GM23338 (cell line): Measurements from ENCODE around the gene FAM124B. TPM values are rescaled to one million over a fixed set of nuclear protein-coding genes. Genes with fewer than 3 reads are reported as not detected.

Experiments used
- ATAC-seq: fragments of 200-7000 bp; cut with Tn5 transposase; 3 replicates; pipeline ENCODE4 v1.9.1; 2020
- DNase-seq: peaks from one replicate; pipeline ENCODE4 v3.0.0-alpha.2; 2015; ENCODE audit warnings: low spot score
- H2AFZ ChIP-seq: fragments of 200-600 bp; sonication (generic); 2 replicates; pipeline ENCODE4 v1.8.0; 2016; ENCODE audit warnings: antibody characterized with exemption, mild to moderate bottlenecking, moderate library complexity
- H3F3A ChIP-seq: fragments of 200-600 bp; sonication (generic); replicated peaks from 2 replicates; pipeline ENCODE4 v1.8.0; 2017; ENCODE audit warnings: antibody characterized with exemption, mixed run types, low read depth
- H3K27ac ChIP-seq: fragments of 200-600 bp; sonication (generic); 2 replicates; pipeline ENCODE4 v1.6.1; 2016; ENCODE audit warnings: low read depth
- H3K27me3 ChIP-seq: fragments of 200-600 bp; sonication (generic); 2 replicates; pipeline ENCODE4 v1.8.0; 2016; ENCODE audit warnings: mild to moderate bottlenecking, mixed run types, moderate library complexity; ENCODE audit not compliant: insufficient read depth
- H3K36me3 ChIP-seq: fragments of 200-600 bp; sonication (generic); 2 replicates; pipeline ENCODE4 v1.8.0; 2016; ENCODE audit warnings: mild to moderate bottlenecking; ENCODE audit not compliant: insufficient read depth
- H3K4me1 ChIP-seq: fragments of 200-600 bp; sonication (generic); 2 replicates; pipeline ENCODE4 v1.8.0; 2016; ENCODE audit warnings: mild to moderate bottlenecking, moderate library complexity; ENCODE audit not compliant: insufficient read depth
- H3K4me2 ChIP-seq: fragments of 200-600 bp; sonication (generic); 2 replicates; pipeline ENCODE4 v1.7.1; 2017; ENCODE audit warnings: mixed run types
- H3K4me3 ChIP-seq: fragments of 200-600 bp; sonication (generic); 2 replicates; pipeline ENCODE4 v1.6.1; 2016; ENCODE audit warnings: mixed run types
- H3K79me2 ChIP-seq: fragments of 200-600 bp; sonication (generic); replicated peaks from 2 replicates; pipeline ENCODE4 v1.8.0; 2017; ENCODE audit warnings: mild to moderate bottlenecking; ENCODE audit not compliant: insufficient read depth
- H3K9me2 ChIP-seq: fragments of 200-600 bp; sonication (generic); 2 replicates; pipeline ENCODE4 v1.8.0; 2017; ENCODE audit not compliant: insufficient read depth
- H4K20me1 ChIP-seq: fragments of 200-600 bp; sonication (generic); replicated peaks from 2 replicates; pipeline ENCODE4 v1.8.0; 2017; ENCODE audit warnings: mild to moderate bottlenecking; ENCODE audit not compliant: insufficient read depth
- H3K27ac Mint-ChIP-seq: 2 replicates; pipeline ENCODE4 v1.8.0; 2020; ENCODE audit warnings: inconsistent platforms, mild to moderate bottlenecking, moderate library complexity, mixed read lengths
- H3K27me3 Mint-ChIP-seq: 3 replicates; pipeline ENCODE4 v1.8.0; 2022; ENCODE audit warnings: low read depth, mild to moderate bottlenecking, moderate library complexity, mixed read lengths, inconsistent platforms; ENCODE audit not compliant: insufficient read depth, poor library complexity
- H3K36me3 Mint-ChIP-seq: 3 replicates; pipeline ENCODE4 v1.8.0; 2021; ENCODE audit warnings: low read depth, mild to moderate bottlenecking, inconsistent platforms, moderate library complexity, mixed read lengths
- H3K4me1 Mint-ChIP-seq: 3 replicates; pipeline ENCODE4 v1.8.0; 2020; ENCODE audit warnings: mild to moderate bottlenecking, inconsistent platforms, mixed read lengths
- H3K4me3 Mint-ChIP-seq: 3 replicates; pipeline ENCODE4 v1.8.0; 2021; ENCODE audit warnings: moderate library complexity, mild to moderate bottlenecking, inconsistent platforms, mixed read lengths
- H3K9me3 Mint-ChIP-seq: 3 replicates; pipeline ENCODE4 v1.8.0; 2020; ENCODE audit warnings: moderate library complexity, mild to moderate bottlenecking, inconsistent platforms, mixed read lengths
- CREB1 ChIP-seq: fragments of 250-450 bp; sonication (Bioruptor Pico); IDR thresholded peaks from 2 replicates; pipeline ENCODE4 v1.5.0; 2020; ENCODE audit warnings: low read depth, mild to moderate bottlenecking, moderate library complexity
- JUNB ChIP-seq: IDR thresholded peaks from one replicate; pipeline ENCODE4 v1.6.1; 2016; ENCODE audit warnings: antibody characterized with exemption; ENCODE audit not compliant: unreplicated experiment
- NANOG ChIP-seq: IDR thresholded peaks from 2 replicates; pipeline ENCODE4 v1.6.1; 2016; ENCODE audit warnings: antibody characterized with exemption, borderline replicate concordance
- POLR2AphosphoS5 ChIP-seq: IDR thresholded peaks from 2 replicates; pipeline ENCODE4 v1.6.1; 2016; ENCODE audit warnings: antibody characterized with exemption, low read depth
- STAT1 ChIP-seq: IDR thresholded peaks from one replicate; pipeline ENCODE4 v1.6.1; 2016; ENCODE audit warnings: antibody characterized with exemption; ENCODE audit not compliant: unreplicated experiment
- ZNF114 ChIP-seq: fragments of 250-450 bp; sonication (Bioruptor Pico); IDR thresholded peaks from 2 replicates; pipeline ENCODE4 v1.5.0; 2020; ENCODE audit warnings: mild to moderate bottlenecking, moderate library complexity
- polyA plus RNA-seq: library from polyadenylated mRNA; unstranded; fragments of >200 nt; fragmentation: Nextera tagmentation; extraction: Ambion mirVana; gene quantifications from 2 replicates; pipeline ENCODE4 v1.2.1, GENCODE V29; 2016
- total RNA-seq: library from RNA; depleted of rRNA; stranded (reverse); fragments of >200 nt; shearing (Covaris generic); gene quantifications from 2 replicates; pipeline ENCODE4 v1.2.3, GENCODE V29; 2014
- TF ChIP-seq, protein P1 (sequence below): fragments of 250-450 bp; sonication (Bioruptor Pico); IDR thresholded peaks from 2 replicates; pipeline ENCODE4 v1.5.0; 2020; ENCODE audit warnings: mild to moderate bottlenecking, moderate library complexity
- TF ChIP-seq, protein P2 (sequence below), 2 experiments: fragments of 200-600 bp in 1 of 2; sonication (generic) in 1 of 2; conservative IDR thresholded peaks; 2 replicates each; pipeline versions ENCODE4 v1.5.1 to v1.6.1; 2016 to 2017; ENCODE audit warnings: antibody characterized with exemption in 2 of 2, low read depth in 2 of 2, mild to moderate bottlenecking in 2 of 2, moderate library complexity in 1 of 2
- TF ChIP-seq, protein P3 (sequence below): IDR thresholded peaks from 2 replicates; pipeline ENCODE4 v1.6.1; 2016; ENCODE audit warnings: antibody characterized with exemption
- TF ChIP-seq, protein P4 (sequence below): IDR thresholded peaks from one replicate; pipeline ENCODE4 v1.6.1; 2018; ENCODE audit warnings: antibody characterized with exemption; ENCODE audit not compliant: unreplicated experiment

The FAM124B gene
- total and polyA plus RNA-seq, 2 experiments from 2014 or later, result 3.0 to 6.9 TPM

DNA sequence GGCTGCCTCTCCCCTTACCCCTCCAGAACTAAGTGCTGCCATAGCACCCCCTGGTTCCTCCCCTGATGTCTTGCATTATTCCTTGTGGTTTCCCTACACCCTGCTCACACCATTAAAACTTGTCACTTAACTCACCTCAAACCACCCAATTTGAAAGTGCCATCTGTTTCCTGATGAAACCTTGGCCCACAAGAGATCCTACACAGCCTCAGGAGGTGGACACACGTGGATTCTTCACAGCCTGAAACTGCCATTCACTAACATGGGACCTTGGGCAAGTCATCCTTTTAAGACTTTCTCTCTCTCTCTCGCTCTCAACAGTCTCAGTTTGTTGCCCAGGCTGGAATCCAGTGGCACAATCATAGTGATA is 27.5 kb upstream of the FAM124B start (continued):
- TF ChIP-seq, protein P1, sequence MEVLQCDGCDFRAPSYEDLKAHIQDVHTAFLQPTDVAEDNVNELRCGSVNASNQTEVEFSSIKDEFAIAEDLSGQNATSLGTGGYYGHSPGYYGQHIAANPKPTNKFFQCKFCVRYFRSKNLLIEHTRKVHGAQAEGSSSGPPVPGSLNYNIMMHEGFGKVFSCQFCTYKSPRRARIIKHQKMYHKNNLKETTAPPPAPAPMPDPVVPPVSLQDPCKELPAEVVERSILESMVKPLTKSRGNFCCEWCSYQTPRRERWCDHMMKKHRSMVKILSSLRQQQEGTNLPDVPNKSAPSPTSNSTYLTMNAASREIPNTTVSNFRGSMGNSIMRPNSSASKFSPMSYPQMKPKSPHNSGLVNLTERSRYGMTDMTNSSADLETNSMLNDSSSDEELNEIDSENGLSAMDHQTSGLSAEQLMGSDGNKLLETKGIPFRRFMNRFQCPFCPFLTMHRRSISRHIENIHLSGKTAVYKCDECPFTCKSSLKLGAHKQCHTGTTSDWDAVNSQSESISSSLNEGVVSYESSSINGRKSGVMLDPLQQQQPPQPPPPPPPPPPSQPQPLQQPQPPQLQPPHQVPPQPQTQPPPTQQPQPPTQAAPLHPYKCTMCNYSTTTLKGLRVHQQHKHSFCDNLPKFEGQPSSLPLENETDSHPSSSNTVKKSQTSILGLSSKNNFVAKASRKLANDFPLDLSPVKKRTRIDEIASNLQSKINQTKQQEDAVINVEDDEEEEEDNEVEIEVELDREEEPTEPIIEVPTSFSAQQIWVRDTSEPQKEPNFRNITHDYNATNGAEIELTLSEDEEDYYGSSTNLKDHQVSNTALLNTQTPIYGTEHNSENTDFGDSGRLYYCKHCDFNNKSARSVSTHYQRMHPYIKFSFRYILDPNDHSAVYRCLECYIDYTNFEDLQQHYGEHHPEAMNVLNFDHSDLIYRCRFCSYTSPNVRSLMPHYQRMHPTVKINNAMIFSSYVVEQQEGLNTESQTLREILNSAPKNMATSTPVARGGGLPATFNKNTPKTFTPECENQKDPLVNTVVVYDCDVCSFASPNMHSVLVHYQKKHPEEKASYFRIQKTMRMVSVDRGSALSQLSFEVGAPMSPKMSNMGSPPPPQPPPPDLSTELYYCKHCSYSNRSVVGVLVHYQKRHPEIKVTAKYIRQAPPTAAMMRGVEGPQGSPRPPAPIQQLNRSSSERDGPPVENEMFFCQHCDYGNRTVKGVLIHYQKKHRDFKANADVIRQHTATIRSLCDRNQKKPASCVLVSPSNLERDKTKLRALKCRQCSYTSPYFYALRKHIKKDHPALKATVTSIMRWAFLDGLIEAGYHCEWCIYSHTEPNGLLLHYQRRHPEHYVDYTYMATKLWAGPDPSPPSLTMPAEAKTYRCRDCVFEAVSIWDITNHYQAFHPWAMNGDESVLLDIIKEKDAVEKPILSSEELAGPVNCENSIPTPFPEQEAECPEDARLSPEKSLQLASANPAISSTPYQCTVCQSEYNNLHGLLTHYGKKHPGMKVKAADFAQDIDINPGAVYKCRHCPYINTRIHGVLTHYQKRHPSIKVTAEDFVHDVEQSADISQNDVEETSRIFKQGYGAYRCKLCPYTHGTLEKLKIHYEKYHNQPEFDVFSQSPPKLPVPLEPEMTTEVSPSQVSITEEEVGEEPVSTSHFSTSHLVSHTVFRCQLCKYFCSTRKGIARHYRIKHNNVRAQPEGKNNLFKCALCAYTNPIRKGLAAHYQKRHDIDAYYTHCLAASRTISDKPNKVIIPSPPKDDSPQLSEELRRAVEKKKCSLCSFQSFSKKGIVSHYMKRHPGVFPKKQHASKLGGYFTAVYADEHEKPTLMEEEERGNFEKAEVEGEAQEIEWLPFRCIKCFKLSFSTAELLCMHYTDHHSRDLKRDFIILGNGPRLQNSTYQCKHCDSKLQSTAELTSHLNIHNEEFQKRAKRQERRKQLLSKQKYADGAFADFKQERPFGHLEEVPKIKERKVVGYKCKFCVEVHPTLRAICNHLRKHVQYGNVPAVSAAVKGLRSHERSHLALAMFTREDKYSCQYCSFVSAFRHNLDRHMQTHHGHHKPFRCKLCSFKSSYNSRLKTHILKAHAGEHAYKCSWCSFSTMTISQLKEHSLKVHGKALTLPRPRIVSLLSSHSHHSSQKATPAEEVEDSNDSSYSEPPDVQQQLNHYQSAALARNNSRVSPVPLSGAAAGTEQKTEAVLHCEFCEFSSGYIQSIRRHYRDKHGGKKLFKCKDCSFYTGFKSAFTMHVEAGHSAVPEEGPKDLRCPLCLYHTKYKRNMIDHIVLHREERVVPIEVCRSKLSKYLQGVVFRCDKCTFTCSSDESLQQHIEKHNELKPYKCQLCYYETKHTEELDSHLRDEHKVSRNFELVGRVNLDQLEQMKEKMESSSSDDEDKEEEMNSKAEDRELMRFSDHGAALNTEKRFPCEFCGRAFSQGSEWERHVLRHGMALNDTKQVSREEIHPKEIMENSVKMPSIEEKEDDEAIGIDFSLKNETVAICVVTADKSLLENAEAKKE (CRISPR knock-in tag), result no peak
- TF ChIP-seq, protein P2, sequence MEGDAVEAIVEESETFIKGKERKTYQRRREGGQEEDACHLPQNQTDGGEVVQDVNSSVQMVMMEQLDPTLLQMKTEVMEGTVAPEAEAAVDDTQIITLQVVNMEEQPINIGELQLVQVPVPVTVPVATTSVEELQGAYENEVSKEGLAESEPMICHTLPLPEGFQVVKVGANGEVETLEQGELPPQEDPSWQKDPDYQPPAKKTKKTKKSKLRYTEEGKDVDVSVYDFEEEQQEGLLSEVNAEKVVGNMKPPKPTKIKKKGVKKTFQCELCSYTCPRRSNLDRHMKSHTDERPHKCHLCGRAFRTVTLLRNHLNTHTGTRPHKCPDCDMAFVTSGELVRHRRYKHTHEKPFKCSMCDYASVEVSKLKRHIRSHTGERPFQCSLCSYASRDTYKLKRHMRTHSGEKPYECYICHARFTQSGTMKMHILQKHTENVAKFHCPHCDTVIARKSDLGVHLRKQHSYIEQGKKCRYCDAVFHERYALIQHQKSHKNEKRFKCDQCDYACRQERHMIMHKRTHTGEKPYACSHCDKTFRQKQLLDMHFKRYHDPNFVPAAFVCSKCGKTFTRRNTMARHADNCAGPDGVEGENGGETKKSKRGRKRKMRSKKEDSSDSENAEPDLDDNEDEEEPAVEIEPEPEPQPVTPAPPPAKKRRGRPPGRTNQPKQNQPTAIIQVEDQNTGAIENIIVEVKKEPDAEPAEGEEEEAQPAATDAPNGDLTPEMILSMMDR (conservative IDR thresholded peaks at IDR 0.05; ENCODE audit: low read depth in 2 of 2), result no peak
- TF ChIP-seq, protein P3, sequence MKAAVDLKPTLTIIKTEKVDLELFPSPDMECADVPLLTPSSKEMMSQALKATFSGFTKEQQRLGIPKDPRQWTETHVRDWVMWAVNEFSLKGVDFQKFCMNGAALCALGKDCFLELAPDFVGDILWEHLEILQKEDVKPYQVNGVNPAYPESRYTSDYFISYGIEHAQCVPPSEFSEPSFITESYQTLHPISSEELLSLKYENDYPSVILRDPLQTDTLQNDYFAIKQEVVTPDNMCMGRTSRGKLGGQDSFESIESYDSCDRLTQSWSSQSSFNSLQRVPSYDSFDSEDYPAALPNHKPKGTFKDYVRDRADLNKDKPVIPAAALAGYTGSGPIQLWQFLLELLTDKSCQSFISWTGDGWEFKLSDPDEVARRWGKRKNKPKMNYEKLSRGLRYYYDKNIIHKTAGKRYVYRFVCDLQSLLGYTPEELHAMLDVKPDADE, result no peak

DNA sequence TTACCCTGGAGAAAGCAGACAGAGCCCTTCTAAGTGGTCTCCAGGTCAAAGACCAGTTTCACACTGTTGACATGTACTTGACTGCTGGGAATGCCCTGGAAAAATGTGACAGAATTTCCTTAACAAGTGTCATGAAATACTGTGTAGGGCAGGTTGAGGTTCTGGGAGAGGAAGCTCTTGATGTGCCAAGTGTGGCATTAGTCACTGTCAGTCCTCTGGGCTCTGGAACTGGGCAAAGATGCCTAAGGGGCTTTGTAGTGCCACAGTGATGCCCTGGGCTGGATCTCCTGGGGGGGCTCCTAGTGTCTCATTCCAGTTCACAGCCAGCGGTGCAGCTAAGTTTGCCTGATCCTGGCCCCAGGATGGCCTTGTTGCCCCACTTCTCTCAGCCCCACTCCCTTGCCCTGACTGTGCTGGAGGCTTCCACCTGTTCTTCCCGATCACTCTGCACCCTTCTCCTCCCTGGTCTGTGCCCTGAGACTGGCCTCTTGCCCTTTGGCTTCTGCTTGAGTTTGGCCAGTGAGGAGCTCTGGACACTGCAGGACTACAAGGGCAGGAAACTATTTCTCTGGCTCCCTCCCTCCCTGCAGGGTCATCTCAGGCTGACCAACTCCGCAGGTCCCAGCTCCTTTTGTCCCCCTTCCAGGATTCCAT is 27.0 kb upstream of the FAM124B start:
- no peak for ATAC-seq
- H3K4me3 Mint-ChIP-seq, result no peak overlapping the region
- Histone ChIP-seq H3K36me3 (peaks cover 22% of the 10 kb centered on the region; the same call in 1 of the 2 replicates), H3F3A (no peaks in the 10 kb centered on the region), H3K27ac (no peak overlapping the region), H3K4me1 (peaks cover 15% of the 10 kb centered on the region), H4K20me1 (no peaks in the 10 kb centered on the region), H3K27me3 (no peaks in the 10 kb centered on the region), H3K4me3 (no peak overlapping the region), H3K4me2 (no peak overlapping the region), H3K79me2 (peaks cover 9% of the 10 kb centered on the region), H3K9me2 (peaks cover 6% of the 10 kb centered on the region; the same call in 1 of the 2 replicates), H2AFZ (no peak overlapping the region)
- peaks cover 80% of the 10 kb centered on the region for H3K36me3 Mint-ChIP-seq
- DNase-seq, result no peak
- H3K9me3 Mint-ChIP-seq, result peaks cover 66% of the 10 kb centered on the region
- H3K4me1 Mint-ChIP-seq, result peaks cover 16% of the 10 kb centered on the region
- peaks cover 14% of the 10 kb centered on the region for H3K27me3 Mint-ChIP-seq
- H3K27ac Mint-ChIP-seq, result no peak overlapping the region
- TF ChIP-seq STAT1 (no peak), JUNB (no peak), NANOG (no peak), ZNF114 (CRISPR knock-in tag) (no peak), POLR2AphosphoS5 (no peak), CREB1 (CRISPR knock-in tag) (no peak)
- TF ChIP-seq, protein P4, sequence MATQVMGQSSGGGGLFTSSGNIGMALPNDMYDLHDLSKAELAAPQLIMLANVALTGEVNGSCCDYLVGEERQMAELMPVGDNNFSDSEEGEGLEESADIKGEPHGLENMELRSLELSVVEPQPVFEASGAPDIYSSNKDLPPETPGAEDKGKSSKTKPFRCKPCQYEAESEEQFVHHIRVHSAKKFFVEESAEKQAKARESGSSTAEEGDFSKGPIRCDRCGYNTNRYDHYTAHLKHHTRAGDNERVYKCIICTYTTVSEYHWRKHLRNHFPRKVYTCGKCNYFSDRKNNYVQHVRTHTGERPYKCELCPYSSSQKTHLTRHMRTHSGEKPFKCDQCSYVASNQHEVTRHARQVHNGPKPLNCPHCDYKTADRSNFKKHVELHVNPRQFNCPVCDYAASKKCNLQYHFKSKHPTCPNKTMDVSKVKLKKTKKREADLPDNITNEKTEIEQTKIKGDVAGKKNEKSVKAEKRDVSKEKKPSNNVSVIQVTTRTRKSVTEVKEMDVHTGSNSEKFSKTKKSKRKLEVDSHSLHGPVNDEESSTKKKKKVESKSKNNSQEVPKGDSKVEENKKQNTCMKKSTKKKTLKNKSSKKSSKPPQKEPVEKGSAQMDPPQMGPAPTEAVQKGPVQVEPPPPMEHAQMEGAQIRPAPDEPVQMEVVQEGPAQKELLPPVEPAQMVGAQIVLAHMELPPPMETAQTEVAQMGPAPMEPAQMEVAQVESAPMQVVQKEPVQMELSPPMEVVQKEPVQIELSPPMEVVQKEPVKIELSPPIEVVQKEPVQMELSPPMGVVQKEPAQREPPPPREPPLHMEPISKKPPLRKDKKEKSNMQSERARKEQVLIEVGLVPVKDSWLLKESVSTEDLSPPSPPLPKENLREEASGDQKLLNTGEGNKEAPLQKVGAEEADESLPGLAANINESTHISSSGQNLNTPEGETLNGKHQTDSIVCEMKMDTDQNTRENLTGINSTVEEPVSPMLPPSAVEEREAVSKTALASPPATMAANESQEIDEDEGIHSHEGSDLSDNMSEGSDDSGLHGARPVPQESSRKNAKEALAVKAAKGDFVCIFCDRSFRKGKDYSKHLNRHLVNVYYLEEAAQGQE, result no peak
